Measurements from ENCODE around the gene PARD6B.
"Not testable (repeated sequence)": the region's sequence is repeated elsewhere in the genome, so short reads cannot be mapped to it uniquely, and the experiment has no call there.

PARD6B gene

GRCh38 chr20:50800986-50801746 lies 69.8 kb downstream of the PARD6B start:
- DNase-seq, result not testable (repeated sequence)

- no peak for DNase-seq
Measured at GRCh38 chr20:50801747-50802125, 70.4 kb downstream of the PARD6B start.

GRCh38 chr20:50802289-50802688 lies 70.9 kb downstream of the PARD6B start:
- DNase-seq, result no peak

- DNase-seq, result no peak
Measured at GRCh38 chr20:50804437-50805348, 73.3 kb downstream of the PARD6B start.

DNA sequence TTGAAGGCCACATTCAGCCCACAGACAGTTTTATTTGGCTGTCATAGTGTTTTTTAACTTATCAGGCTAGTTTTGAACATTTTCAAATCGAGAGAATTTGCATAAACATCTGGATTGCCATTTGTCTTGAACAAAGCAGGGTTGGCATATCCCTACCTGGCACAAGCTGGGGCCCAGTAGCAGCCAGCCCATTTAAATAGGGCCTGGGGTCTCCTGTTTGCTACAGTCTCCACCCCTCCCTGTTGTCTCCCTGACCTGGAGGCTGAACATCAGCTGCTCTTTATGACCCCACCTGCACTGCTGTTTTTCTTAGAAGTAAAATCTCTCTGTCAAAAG lies 73.9 kb downstream of the PARD6B start:
- no peak for DNase-seq

DNA sequence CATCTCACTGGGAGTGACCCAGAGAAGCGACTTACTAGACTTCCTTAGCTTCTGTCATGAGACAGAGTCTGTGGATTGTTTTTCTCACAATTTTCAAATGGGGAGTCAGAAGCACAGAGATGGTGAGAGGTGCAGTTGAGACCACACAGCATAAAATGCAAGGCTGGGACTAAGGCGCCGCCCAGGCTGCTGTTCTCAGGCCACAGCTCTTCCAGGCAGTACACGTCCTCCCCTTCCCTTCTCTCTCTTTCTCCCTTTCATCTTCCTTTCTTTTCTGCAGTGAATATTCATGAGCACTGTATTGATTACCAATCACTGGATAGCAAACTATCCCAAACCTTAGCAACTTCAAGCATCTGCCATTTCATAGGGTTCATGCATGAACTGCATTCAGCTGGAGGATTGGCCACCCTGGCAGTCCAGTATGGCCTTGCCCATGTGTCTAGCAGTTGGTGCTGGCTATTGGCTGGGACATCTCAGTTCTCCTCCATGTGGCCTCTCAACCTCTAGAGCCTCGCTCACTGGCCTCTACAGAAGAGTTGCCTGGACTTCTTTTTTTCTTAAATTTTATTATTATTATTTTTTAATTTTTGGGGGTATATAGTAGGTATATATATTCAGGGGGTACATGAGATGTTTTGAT lies 74.9 kb downstream of the PARD6B start:
- DNase-seq, result no peak
